Panc1 (cell line): ENCODE data around the gene P2RY2.

Experiments
- POLR2AphosphoS5 ChIP-seq: IDR thresholded peaks from 2 replicates; pipeline ENCODE4 v1.6.1; 2012; ENCODE audit warnings: mild to moderate bottlenecking, low read depth, low read length, moderate library complexity
- TF ChIP-seq, protein P1 (sequence below): fragments of 450-650 bp; IDR thresholded peaks from 2 replicates; pipeline ENCODE4 v1.5.1; 2017; ENCODE audit warnings: mild to moderate bottlenecking
- TF ChIP-seq, protein P2 (sequence below), 2 experiments: IDR thresholded peaks; 2 replicates each; pipeline ENCODE4 v1.6.1; 2011 to 2012; ENCODE audit warnings: low read depth in 2 of 2, control low read depth in 1 of 2, low read length in 1 of 2, mild to moderate bottlenecking in 1 of 2, moderate library complexity in 1 of 2; ENCODE audit not compliant: insufficient read depth in 1 of 2

DNA sequence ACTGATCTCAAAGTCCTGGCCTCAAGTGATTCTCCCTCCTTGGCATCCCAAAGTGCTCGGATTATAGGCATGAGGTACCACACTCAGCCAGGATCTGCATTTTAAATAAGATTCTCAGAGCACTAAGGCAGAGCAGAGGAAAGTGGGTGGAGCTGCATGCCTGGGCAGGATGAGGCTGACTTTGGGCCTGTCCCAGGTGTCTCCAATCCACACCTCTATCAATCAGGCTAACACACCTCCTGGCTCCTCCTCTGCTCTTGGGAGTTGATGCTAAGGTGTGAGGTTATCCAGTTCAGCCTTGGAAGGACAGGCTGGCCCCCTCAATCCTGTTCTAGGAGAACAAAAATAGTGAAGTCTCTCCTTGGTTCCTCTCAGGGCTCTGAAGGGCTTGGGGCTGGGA lies 30.2 kb upstream of the P2RY2 start:
- no peak for TF ChIP-seq POLR2AphosphoS5
- TF ChIP-seq, protein P1, sequence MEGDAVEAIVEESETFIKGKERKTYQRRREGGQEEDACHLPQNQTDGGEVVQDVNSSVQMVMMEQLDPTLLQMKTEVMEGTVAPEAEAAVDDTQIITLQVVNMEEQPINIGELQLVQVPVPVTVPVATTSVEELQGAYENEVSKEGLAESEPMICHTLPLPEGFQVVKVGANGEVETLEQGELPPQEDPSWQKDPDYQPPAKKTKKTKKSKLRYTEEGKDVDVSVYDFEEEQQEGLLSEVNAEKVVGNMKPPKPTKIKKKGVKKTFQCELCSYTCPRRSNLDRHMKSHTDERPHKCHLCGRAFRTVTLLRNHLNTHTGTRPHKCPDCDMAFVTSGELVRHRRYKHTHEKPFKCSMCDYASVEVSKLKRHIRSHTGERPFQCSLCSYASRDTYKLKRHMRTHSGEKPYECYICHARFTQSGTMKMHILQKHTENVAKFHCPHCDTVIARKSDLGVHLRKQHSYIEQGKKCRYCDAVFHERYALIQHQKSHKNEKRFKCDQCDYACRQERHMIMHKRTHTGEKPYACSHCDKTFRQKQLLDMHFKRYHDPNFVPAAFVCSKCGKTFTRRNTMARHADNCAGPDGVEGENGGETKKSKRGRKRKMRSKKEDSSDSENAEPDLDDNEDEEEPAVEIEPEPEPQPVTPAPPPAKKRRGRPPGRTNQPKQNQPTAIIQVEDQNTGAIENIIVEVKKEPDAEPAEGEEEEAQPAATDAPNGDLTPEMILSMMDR: no peak
- TF ChIP-seq, protein P2, sequence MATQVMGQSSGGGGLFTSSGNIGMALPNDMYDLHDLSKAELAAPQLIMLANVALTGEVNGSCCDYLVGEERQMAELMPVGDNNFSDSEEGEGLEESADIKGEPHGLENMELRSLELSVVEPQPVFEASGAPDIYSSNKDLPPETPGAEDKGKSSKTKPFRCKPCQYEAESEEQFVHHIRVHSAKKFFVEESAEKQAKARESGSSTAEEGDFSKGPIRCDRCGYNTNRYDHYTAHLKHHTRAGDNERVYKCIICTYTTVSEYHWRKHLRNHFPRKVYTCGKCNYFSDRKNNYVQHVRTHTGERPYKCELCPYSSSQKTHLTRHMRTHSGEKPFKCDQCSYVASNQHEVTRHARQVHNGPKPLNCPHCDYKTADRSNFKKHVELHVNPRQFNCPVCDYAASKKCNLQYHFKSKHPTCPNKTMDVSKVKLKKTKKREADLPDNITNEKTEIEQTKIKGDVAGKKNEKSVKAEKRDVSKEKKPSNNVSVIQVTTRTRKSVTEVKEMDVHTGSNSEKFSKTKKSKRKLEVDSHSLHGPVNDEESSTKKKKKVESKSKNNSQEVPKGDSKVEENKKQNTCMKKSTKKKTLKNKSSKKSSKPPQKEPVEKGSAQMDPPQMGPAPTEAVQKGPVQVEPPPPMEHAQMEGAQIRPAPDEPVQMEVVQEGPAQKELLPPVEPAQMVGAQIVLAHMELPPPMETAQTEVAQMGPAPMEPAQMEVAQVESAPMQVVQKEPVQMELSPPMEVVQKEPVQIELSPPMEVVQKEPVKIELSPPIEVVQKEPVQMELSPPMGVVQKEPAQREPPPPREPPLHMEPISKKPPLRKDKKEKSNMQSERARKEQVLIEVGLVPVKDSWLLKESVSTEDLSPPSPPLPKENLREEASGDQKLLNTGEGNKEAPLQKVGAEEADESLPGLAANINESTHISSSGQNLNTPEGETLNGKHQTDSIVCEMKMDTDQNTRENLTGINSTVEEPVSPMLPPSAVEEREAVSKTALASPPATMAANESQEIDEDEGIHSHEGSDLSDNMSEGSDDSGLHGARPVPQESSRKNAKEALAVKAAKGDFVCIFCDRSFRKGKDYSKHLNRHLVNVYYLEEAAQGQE (IDR thresholded peaks at IDR 0.05; ENCODE audit: insufficient read depth in 1 of 2, low read depth in 2 of 2, low read length in 1 of 2): no peak
